C4-2B (cell line): ENCODE results near the gene C19orf18.
A peak's percentile ranks its signal among the peaks of the same experiment; 100 is the strongest.

Experiments
- H3K27ac ChIP-seq: fragments of 450-650 bp; 2 replicates; pipeline ENCODE4 v1.5.1; 2017
- CTCF ChIP-seq: fragments of 450-650 bp; conservative IDR thresholded peaks from 2 replicates; pipeline ENCODE4 v1.5.1; 2017; ENCODE audit warnings: mild to moderate bottlenecking

Gene C19orf18

GRCh38 chr19:57916168-57916995 lies 58.0 kb downstream of the C19orf18 start, which contains the start of gene ZNF417:
Gene ZNF417, minus strand, starts transcription at chr19:57916592. Its CDS starts 181 bp downstream, at chr19:57916411.
- TF ChIP-seq CTCF, result peak; percentile 46
- peak within 1 kb of the TSS; percentile 69 for H3K27ac ChIP-seq

- TF ChIP-seq CTCF, result no peak
- no peak overlapping the region for H3K27ac ChIP-seq
These were observed 59.8 kb downstream of the C19orf18 start for GRCh38 chr19:57914531-57914930.
